CD8-positive, alpha-beta memory T cell (primary cell): ENCODE measurements around the gene KLF8. TPM values are rescaled to one million over a fixed set of nuclear protein-coding genes. Genes with fewer than 3 reads are reported as not detected.
A peak's percentile ranks its signal among the peaks of the same experiment; 100 is the strongest.
"Not testable (repeated sequence)": the region's sequence is repeated elsewhere in the genome, so short reads cannot be mapped to it uniquely, and the experiment has no call there.

ENCODE experiments used
- CTCF ChIA-PET: fragments of 350-600 bp; sonication (Branson Sonifier 250); formaldehyde crosslinking; loops from one replicate; lab custom pipeline; 2021; ENCODE audit warnings: antibody characterized with exemption; lab: Charles Lee
- POLR2A ChIA-PET: fragments of 350-600 bp; sonication (Branson Sonifier 250); formaldehyde crosslinking; loops from one replicate; lab custom pipeline; 2021; ENCODE audit warnings: antibody characterized with exemption; lab: Charles Lee
- DNase-seq, 5 donors: peaks; one replicate each; pipeline versions ENCODE4 v3.0.0 to v3.0.0-alpha.2; 2020 to 2022; ENCODE audit warnings: mixed read lengths in 1 of 5
- H3K27ac ChIP-seq: one replicate; pipeline ENCODE4 v1.7.0; 2013; ENCODE audit warnings: low read depth, mild to moderate bottlenecking, low read length, moderate library complexity
- H3K27me3 ChIP-seq: 2 replicates; pipeline ENCODE4 v1.7.0; 2013; ENCODE audit warnings: low read length, mild to moderate bottlenecking; ENCODE audit not compliant: insufficient read depth, poor library complexity, severe bottlenecking
- H3K36me3 ChIP-seq: 2 replicates; pipeline ENCODE4 v1.7.0; 2013; ENCODE audit warnings: mild to moderate bottlenecking, low read length, moderate library complexity; ENCODE audit not compliant: insufficient read depth
- H3K4me1 ChIP-seq: 2 replicates; pipeline ENCODE4 v1.7.0; 2013; ENCODE audit warnings: mild to moderate bottlenecking, low read length, moderate library complexity; ENCODE audit not compliant: insufficient read depth
- H3K4me3 ChIP-seq: 2 replicates; pipeline ENCODE4 v1.7.0; 2013; ENCODE audit warnings: mild to moderate bottlenecking, low read length
- H3K9me3 ChIP-seq: 2 replicates; pipeline ENCODE4 v1.7.0; 2013; ENCODE audit warnings: mild to moderate bottlenecking, low read length
- H3K27ac Mint-ChIP-seq, 8 donors: one replicate each; pipeline ENCODE4 v1.8.0; 2020 to 2021; ENCODE audit warnings: mixed read lengths in 8 of 8, mild to moderate bottlenecking in 6 of 8, inconsistent platforms in 3 of 8, moderate library complexity in 3 of 8
- H3K27me3 Mint-ChIP-seq, 2 donors: one replicate each; pipeline ENCODE4 v1.8.0; 2020 to 2021; ENCODE audit warnings: mixed read lengths in 2 of 2, mild to moderate bottlenecking in 1 of 2, moderate library complexity in 1 of 2
- H3K36me3 Mint-ChIP-seq, 3 donors: one replicate each; pipeline ENCODE4 v1.8.0; 2020 to 2021; ENCODE audit warnings: mixed read lengths in 3 of 3, inconsistent platforms in 1 of 3, mild to moderate bottlenecking in 1 of 3
- H3K4me1 Mint-ChIP-seq, 3 donors: one replicate each; pipeline ENCODE4 v1.8.0; 2020 to 2021; ENCODE audit warnings: mixed read lengths in 3 of 3, inconsistent platforms in 1 of 3, mild to moderate bottlenecking in 1 of 3
- H3K4me3 Mint-ChIP-seq, 7 donors: one replicate each; pipeline ENCODE4 v1.8.0; 2020 to 2021; ENCODE audit warnings: mixed read lengths in 7 of 7, mild to moderate bottlenecking in 6 of 7, moderate library complexity in 4 of 7, inconsistent platforms in 2 of 7
- H3K9me3 Mint-ChIP-seq, 5 donors: one replicate each; pipeline ENCODE4 v1.8.0; 2020 to 2022; ENCODE audit warnings: mixed read lengths in 5 of 5, mild to moderate bottlenecking in 3 of 5, moderate library complexity in 2 of 5, inconsistent platforms in 1 of 5
- polyA plus RNA-seq: library from polyadenylated mRNA; unstranded; fragments of 300-500 nt; fragmentation: Illumina TruSeq; gene quantifications from one replicate; pipeline ENCODE4 v1.2.3, GENCODE V29; 2021
- total RNA-seq, 2 experiments: library from RNA; stranded (reverse); gene quantifications; one replicate each; pipeline ENCODE4 v1.2.3, GENCODE V29; 2021

The KLF8 gene
- total RNA-seq: 1 to 10 TPM; 1.4 to 1.5 TPM
- polyA plus RNA-seq: 0.64 TPM

DNA sequence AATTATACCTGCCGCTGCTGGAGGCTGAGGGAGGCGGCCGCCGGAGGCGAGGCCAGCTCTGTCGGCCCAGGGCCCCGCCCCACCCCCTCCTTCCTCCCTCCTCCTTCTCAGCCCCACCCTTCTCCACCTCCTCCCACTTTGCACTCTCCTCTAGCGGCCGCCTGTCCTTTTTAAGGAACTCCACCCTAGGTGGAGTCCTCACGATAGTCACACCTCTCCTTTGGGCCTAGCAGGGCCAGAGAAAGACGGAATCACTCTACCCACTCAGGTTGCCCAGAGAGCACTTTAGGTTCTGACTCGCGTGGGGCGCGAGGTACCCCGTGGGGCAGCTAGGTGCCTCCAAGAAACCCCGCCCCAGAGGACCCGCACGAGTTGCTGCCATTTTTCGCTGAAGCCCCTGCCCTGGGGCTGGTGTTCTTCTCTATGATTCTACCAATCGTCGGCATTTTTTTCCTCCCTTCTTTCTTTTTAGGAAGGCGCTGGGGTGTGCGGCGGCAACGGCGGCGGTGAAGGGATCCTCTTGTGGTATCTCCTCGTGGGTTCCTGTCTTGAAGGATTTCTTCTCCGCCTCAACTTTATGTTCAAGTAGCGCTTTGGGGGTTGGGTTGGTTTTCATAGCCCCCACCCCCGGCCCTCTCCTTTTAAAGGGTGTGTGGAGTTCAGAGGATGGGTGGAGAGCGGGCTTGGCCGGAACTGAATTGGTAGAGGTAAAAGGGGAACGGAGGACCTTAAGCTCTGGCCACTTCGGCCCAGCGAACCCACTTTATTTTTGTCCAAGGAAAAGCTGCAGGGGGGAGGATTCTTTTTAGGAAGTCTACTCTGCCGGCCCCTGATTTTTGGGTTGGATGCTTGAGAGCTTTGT lies at the start of gene KLF8:
Gene KLF8, plus strand, starts transcription at position 136 of the 862 bp plus-strand sequence. CDS start 979 bp downstream, outside the sequence.
- H3K36me3 Mint-ChIP-seq: no peaks in the 10 kb centered on the region
- ChIA-PET POLR2A (no interaction called here), CTCF (no interaction called here)
- no peaks in the 10 kb centered on the region for H3K4me1 ChIP-seq
- DNase-seq: peak in 1 of 5 donors; percentile 2
- H3K36me3 ChIP-seq: no peaks in the 10 kb centered on the region
- no peaks in the 10 kb centered on the region for H3K9me3 Mint-ChIP-seq
- H3K27me3 Mint-ChIP-seq: peaks cover 10 to 15% of the 10 kb centered on the region in 2 donors
- H3K4me1 Mint-ChIP-seq: peaks cover 4 to 13% (median 11%) of the 10 kb centered on the region in 3 donors
- H3K4me3 Mint-ChIP-seq: peak within 1 kb of the TSS; percentile 75 to 90 (median 81)
- peak within 1 kb of the TSS in 4 of 8 donors; percentile 24 to 77 (median 45) for H3K27ac Mint-ChIP-seq
- H3K27ac ChIP-seq: no peak within 1 kb of the TSS
- no peaks in the 10 kb centered on the region for H3K27me3 ChIP-seq
- peak within 1 kb of the TSS; percentile 22 for H3K4me3 ChIP-seq
- H3K9me3 ChIP-seq: no peaks in the 10 kb centered on the region

DNA sequence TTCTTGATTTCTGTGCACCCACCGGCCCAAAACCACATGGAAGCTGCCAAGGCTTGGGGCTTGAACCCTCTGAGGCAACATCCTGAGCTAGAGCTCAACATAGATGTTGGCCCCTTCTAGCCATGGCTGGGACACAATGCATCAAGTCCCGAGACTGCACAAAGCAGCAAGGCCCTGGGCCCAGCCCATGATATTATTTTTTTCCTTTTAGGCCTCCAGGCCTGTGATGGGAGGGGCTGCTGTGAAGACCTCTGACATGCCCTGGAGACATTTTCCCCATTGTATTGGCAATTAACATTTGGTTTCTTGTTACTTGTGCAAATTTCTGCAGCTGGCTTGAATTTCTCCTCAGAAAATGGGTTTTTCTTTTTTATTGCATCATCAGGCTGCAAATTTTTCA lies 25.2 kb upstream of the KLF8 start:
- H3K4me3 Mint-ChIP-seq, H3K27ac Mint-ChIP-seq, H3K9me3 ChIP-seq, DNase-seq, CTCF ChIA-PET, H3K27me3 Mint-ChIP-seq, H3K36me3 ChIP-seq, H3K4me1 Mint-ChIP-seq, POLR2A ChIA-PET, H3K27ac ChIP-seq, H3K4me1 ChIP-seq, H3K4me3 ChIP-seq, H3K27me3 ChIP-seq, H3K36me3 Mint-ChIP-seq: not testable (repeated sequence)
- H3K9me3 Mint-ChIP-seq: peaks cover 0 to 17% (median 8%) of the 10 kb centered on the region in 5 donors

DNA sequence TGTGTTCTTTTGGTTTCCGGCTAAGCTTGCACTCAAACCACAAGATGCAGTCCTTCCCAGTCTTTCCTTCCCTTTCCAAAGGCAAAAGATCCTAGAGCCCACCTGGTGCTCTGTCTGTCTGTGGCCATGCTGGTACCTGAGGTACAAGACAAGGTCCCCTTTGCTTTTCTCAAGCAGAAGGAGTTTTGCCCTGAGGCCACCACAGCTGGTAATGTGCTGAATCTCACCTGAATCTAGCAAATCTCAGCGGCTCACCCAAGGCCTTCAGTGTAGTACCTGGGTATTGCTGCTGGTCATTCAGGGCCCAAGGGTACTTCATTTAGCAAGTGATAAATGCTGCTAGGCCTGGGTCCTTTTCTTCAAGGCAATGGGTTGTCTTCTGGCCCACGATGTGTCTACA lies 20.5 kb upstream of the KLF8 start:
- Histone ChIP-seq H3K27me3 (no peaks in the 10 kb centered on the region), H3K9me3 (no peaks in the 10 kb centered on the region), H3K4me3 (no peak overlapping the region), H3K4me1 (no peaks in the 10 kb centered on the region), H3K27ac (no peak overlapping the region), H3K36me3 (no peaks in the 10 kb centered on the region)
- ChIA-PET CTCF (no interaction called here), POLR2A (no interaction called here)
- Mint-ChIP-seq H3K27ac (no peak overlapping the region), H3K36me3 (no peaks in the 10 kb centered on the region), H3K27me3 (peaks cover 1 to 3% of the 10 kb centered on the region in 2 donors), H3K4me3 (no peak overlapping the region), H3K4me1 (no peaks in the 10 kb centered on the region), H3K9me3 (peaks cover 0 to 8% (median 4%) of the 10 kb centered on the region in 5 donors)
- DNase-seq: no peak

DNA sequence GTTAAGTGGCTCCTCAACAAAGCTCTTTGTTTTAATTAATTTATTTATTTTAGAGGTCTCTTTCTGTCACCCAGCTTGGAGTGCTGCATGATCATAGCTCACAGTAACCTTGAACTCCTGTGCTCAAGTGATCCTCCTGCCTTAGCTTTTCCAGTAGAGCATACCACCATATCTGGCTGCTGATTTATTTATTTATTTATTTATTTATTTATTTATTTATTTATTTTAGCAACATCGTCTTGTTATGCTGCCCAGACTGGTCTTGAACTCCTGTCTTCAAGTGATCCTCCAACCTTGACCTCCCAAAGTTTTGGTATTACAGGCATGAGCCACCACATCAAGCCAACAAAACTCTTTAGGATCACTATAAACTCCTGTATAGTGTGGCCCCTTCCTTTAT lies 15.8 kb upstream of the KLF8 start:
- Histone ChIP-seq H3K36me3 (no peaks in the 10 kb centered on the region), H3K27me3 (no peaks in the 10 kb centered on the region), H3K4me3 (no peak overlapping the region), H3K4me1 (no peaks in the 10 kb centered on the region), H3K9me3 (no peaks in the 10 kb centered on the region), H3K27ac (no peak overlapping the region)
- DNase-seq: no peak
- peaks cover 3 to 9% of the 10 kb centered on the region in 2 donors for H3K27me3 Mint-ChIP-seq
- no peak overlapping the region for H3K4me3 Mint-ChIP-seq
- H3K27ac Mint-ChIP-seq: no peak overlapping the region
- no peaks in the 10 kb centered on the region for H3K4me1 Mint-ChIP-seq
- H3K9me3 Mint-ChIP-seq: peaks cover 0 to 2% (median 0%) of the 10 kb centered on the region in 5 donors
- ChIA-PET POLR2A (no interaction called here), CTCF (no interaction called here)
- H3K36me3 Mint-ChIP-seq: no peaks in the 10 kb centered on the region

DNA sequence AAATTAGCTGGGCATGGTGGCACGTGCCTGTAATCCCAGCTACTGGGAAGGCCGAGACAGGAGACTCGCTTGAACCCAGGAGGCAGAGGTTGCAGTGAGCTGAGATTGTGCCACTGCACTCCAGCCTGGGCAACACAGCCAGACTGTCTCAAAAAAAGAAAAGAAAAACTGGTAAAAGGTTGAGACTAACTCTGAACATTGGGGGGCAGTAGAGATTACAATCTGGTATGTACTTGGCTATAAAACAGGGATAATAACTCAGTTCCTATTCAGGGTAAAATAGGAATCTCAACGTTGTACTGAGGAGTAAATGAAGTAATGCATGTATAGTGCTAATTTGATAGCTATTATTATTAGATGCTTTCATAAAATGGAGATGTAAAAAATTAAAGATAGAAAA lies 12.5 kb upstream of the KLF8 start:
- Mint-ChIP-seq H3K27ac (no peak overlapping the region), H3K9me3 (peaks cover 0 to 2% (median 0%) of the 10 kb centered on the region in 5 donors), H3K4me1 (no peaks in the 10 kb centered on the region), H3K27me3 (peaks cover 3 to 9% of the 10 kb centered on the region in 2 donors), H3K4me3 (no peak overlapping the region), H3K36me3 (no peaks in the 10 kb centered on the region)
- Histone ChIP-seq H3K4me1 (no peaks in the 10 kb centered on the region), H3K9me3 (no peaks in the 10 kb centered on the region), H3K27me3 (no peaks in the 10 kb centered on the region), H3K4me3 (no peak overlapping the region), H3K27ac (no peak overlapping the region), H3K36me3 (no peaks in the 10 kb centered on the region)
- ChIA-PET POLR2A (no interaction called here), CTCF (no interaction called here)
- no peak for DNase-seq

DNA sequence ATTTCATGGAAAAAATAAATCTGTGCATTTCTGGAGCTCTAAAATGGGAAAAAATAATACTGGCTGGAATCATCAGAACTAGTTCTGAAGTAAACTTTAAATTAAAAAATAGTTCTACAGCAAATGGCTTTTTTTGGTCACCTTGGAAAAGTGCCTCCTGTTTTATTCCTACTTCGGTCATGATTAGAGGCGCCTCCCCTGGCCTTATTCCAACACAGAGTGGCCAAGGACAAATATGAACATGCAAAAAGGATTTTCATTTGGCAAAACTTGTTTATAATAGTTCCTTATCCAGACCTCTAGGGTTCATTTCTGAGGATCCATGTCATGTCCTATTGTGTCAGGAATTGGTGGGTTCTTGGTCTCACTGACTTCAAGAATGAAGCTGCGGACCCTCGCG lies 11.1 kb upstream of the KLF8 start:
- H3K27me3 ChIP-seq: no peaks in the 10 kb centered on the region
- no peaks in the 10 kb centered on the region for H3K4me1 ChIP-seq
- no peaks in the 10 kb centered on the region for H3K9me3 ChIP-seq
- H3K4me1 Mint-ChIP-seq: no peaks in the 10 kb centered on the region
- CTCF ChIA-PET: no interaction called here
- no peaks in the 10 kb centered on the region for H3K9me3 Mint-ChIP-seq
- DNase-seq: no peak
- H3K27ac Mint-ChIP-seq: no peak overlapping the region
- POLR2A ChIA-PET: no interaction called here
- H3K4me3 Mint-ChIP-seq: no peak overlapping the region
- no peaks in the 10 kb centered on the region for H3K36me3 Mint-ChIP-seq
- no peak overlapping the region for H3K4me3 ChIP-seq
- H3K27me3 Mint-ChIP-seq: peaks cover 0 to 9% of the 10 kb centered on the region in 2 donors
- H3K27ac ChIP-seq: no peak overlapping the region
- no peaks in the 10 kb centered on the region for H3K36me3 ChIP-seq

DNA sequence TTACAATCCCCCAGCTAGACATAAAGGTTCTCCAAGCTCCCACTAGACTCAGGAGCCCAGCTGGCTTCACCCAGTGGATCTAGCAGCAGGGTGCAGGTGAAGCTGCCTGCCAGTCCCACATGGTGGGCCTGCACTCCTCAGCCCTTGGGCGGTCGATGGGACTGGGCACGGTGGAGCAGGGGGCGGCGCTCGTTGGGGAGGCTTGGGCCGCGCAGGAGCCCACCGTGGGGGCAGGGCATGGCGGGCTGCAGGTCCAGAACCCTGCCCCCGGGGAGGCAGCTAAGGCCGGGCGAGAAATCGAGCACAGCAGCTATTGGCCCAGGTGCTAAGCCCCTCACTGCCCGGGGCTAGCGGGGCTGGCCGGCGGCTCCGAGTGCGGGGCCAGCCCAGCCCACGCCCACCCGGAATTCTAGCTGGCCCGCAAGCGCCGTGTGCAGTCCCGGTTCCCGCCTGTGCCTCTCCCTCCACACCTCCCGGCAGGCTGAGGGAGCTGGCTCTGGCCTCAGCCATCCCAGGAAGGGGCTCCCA lies 9.6 kb upstream of the KLF8 start:
- Mint-ChIP-seq H3K27me3 (peaks cover 5 to 9% of the 10 kb centered on the region in 2 donors), H3K9me3 (no peaks in the 10 kb centered on the region), H3K36me3 (no peaks in the 10 kb centered on the region), H3K4me1 (no peaks in the 10 kb centered on the region), H3K27ac (no peak overlapping the region), H3K4me3 (no peak overlapping the region)
- Histone ChIP-seq H3K9me3 (no peaks in the 10 kb centered on the region), H3K36me3 (no peaks in the 10 kb centered on the region), H3K27ac (no peak overlapping the region), H3K4me3 (no peak overlapping the region), H3K4me1 (no peaks in the 10 kb centered on the region), H3K27me3 (no peaks in the 10 kb centered on the region)
- ChIA-PET CTCF (no interaction called here), POLR2A (no interaction called here)
- no peak for DNase-seq

DNA sequence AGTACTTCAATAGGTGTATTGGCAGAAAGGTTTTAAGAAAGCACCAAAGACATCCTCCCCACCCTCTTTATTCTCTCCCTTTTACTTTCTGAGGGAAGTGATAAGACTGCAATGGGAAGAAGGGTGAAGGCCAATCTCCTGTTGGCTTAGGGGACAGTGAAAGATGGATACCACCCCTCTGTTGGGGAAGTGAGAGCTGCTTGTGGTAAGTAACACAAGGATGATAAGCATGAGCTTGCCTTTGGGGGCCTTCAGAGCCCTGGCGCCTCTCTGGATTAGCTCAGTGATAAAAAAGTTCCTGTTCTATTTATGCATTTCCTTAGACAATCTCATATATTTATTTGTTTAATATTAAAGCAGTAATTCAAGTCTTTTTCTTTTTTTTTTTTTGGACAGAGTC lies 5.2 kb upstream of the KLF8 start:
- Mint-ChIP-seq H3K9me3 (no peaks in the 10 kb centered on the region), H3K4me1 (peaks cover 0 to 4% (median 0%) of the 10 kb centered on the region in 3 donors), H3K27ac (no peak overlapping the region), H3K27me3 (peaks cover 7 to 14% of the 10 kb centered on the region in 2 donors), H3K36me3 (no peaks in the 10 kb centered on the region), H3K4me3 (no peak overlapping the region)
- no peaks in the 10 kb centered on the region for H3K9me3 ChIP-seq
- no peak overlapping the region for H3K4me3 ChIP-seq
- H3K36me3 ChIP-seq: no peaks in the 10 kb centered on the region
- H3K27ac ChIP-seq: no peak overlapping the region
- DNase-seq: no peak
- POLR2A ChIA-PET: no interaction called here
- no peaks in the 10 kb centered on the region for H3K27me3 ChIP-seq
- H3K4me1 ChIP-seq: no peaks in the 10 kb centered on the region
- CTCF ChIA-PET: no interaction called here
